Kidney (tissue), 14 donors: ENCODE measurements around the gene NSF. TPM values are rescaled to one million over a fixed set of nuclear protein-coding genes. Genes with fewer than 3 reads are reported as not detected.

Source experiments
- DNase-seq, 5 donors: peaks; one replicate each; pipeline ENCODE4 v3.0.0-alpha.2; 2013 to 2020
- FAIRE-seq: peaks from 2 replicates; lab custom pipeline; 2012; peaks lifted over from hg19 to GRCh38; lab: Jason Lieb, UNC
- H3K27ac ChIP-seq, 2 donors: one replicate each; pipeline ENCODE4 v1.7.0; 2013; ENCODE audit warnings: low read depth in 2 of 2, low read length in 2 of 2, inconsistent platforms in 1 of 2
- H3K27me3 ChIP-seq: one replicate; pipeline ENCODE4 v1.7.1; 2013; ENCODE audit warnings: low read length, inconsistent platforms; ENCODE audit not compliant: control insufficient read depth, insufficient read depth
- H3K36me3 ChIP-seq, 3 donors: one replicate each; pipeline versions ENCODE4 v1.7.0 to v1.7.1; 2013; ENCODE audit warnings: low read length in 3 of 3, control low read depth in 1 of 3, inconsistent platforms in 1 of 3; ENCODE audit not compliant: insufficient read depth in 3 of 3, control insufficient read depth in 2 of 3
- H3K4me1 ChIP-seq, 3 donors: one replicate each; pipeline versions ENCODE4 v1.7.0 to v1.7.1; 2013; ENCODE audit warnings: low read length in 3 of 3, inconsistent platforms in 1 of 3, low read depth in 1 of 3; ENCODE audit not compliant: control insufficient read depth in 2 of 3, insufficient read depth in 2 of 3
- H3K4me3 ChIP-seq, 3 donors: one replicate each; pipeline versions ENCODE4 v1.7.0 to v1.8.1; 2013; ENCODE audit warnings: low read length in 3 of 3, control low read depth in 1 of 3, inconsistent platforms in 1 of 3
- H3K9ac ChIP-seq, 3 donors: one replicate each; pipeline versions ENCODE4 v1.7.0 to v1.7.1; 2013; ENCODE audit warnings: low read length in 3 of 3, control low read depth in 1 of 3, inconsistent platforms in 1 of 3
- H3K9me3 ChIP-seq, 3 donors: one replicate each; pipeline versions ENCODE4 v1.7.0 to v1.7.1; 2013; ENCODE audit warnings: low read length in 3 of 3, control low read depth in 1 of 3, inconsistent platforms in 1 of 3; ENCODE audit not compliant: control insufficient read depth in 2 of 3, insufficient read depth in 1 of 3
- intact Hi-C: fragments of 100-400 bp; cut with DNase I; formaldehyde crosslinking; loops from one replicate; pipeline ENCODE4 v1.11.1; 2022
- polyA plus RNA-seq: library from polyadenylated mRNA; stranded (reverse); fragments of 350-450 nt; fragmentation: Illumina TruSeq; extraction: RNeasy Lipid Tissue Mini Kit (QIAGEN cat#74804); gene quantifications from one replicate; pipeline ENCODE4 v1.2.3, GENCODE V29; 2014; ENCODE audit warnings: low read depth, low replicate concordance; ENCODE audit not compliant: insufficient read depth
- total RNA-seq: library from RNA; stranded (reverse); fragmentation: NEBNext Ultra II Directional; extraction: Animal tissue kit (Norgen Biotek cat#: 25700); gene quantifications from one replicate; pipeline ENCODE4 v1.2.1, GENCODE V29; 2021
- TF ChIP-seq, protein P1 (sequence below): IDR thresholded peaks from 3 replicates; pipeline ENCODE4 v1.5.1; 2012; ENCODE audit warnings: mild to moderate bottlenecking, moderate library complexity, borderline replicate concordance; ENCODE audit not compliant: insufficient read depth; ENCODE audit errors: extremely low read depth
- donor health status: control.
- donor health status: control.
- donor health status: control.
- donor health status: control.
- donor health status: control.
- donor health status: DM: yes; HTN: yes; CAD: no.
- donor health status: Normal renal cell carcinoma (clear cell type).

Gene NSF
- total and polyA plus RNA-seq, 2 donors from 2014 or later = 14.2 to 52.4 TPM

DNA sequence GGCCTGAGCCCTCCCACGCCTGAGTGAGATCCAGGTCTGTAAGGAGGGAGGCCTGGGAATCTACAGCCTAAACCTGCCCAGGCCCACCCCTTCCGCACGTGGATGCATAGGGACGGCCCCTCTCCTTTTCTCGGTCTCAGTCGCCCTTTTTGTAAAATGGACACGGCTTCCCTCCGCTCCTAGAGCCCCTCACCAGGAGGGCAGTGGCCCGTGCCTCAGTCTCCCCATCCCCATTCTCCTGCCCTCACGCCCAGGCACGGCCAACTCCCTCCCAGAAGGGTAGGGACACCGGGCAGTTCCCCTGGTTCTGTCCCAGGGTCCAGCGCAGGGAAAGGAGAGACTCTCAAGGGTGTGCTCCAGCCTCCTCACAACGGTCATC lies 180.0 kb downstream of the NSF start:
- no peak for FAIRE-seq
- peaks cover 0 to 12% (median 0%) of the 10 kb centered on the region in 3 donors for H3K4me1 ChIP-seq
- TF ChIP-seq, protein P1, sequence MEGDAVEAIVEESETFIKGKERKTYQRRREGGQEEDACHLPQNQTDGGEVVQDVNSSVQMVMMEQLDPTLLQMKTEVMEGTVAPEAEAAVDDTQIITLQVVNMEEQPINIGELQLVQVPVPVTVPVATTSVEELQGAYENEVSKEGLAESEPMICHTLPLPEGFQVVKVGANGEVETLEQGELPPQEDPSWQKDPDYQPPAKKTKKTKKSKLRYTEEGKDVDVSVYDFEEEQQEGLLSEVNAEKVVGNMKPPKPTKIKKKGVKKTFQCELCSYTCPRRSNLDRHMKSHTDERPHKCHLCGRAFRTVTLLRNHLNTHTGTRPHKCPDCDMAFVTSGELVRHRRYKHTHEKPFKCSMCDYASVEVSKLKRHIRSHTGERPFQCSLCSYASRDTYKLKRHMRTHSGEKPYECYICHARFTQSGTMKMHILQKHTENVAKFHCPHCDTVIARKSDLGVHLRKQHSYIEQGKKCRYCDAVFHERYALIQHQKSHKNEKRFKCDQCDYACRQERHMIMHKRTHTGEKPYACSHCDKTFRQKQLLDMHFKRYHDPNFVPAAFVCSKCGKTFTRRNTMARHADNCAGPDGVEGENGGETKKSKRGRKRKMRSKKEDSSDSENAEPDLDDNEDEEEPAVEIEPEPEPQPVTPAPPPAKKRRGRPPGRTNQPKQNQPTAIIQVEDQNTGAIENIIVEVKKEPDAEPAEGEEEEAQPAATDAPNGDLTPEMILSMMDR = no peak
- intact Hi-C loops = no loop called here
- no peaks in the 10 kb centered on the region for H3K36me3 ChIP-seq
- H3K4me3 ChIP-seq = peak overlapping the region in 2 of 3 donors; percentile 28 to 44
- no peak overlapping the region for H3K9ac ChIP-seq
- DNase-seq = peak in 1 of 5 donors; percentile 51
- no peaks in the 10 kb centered on the region for H3K9me3 ChIP-seq
- H3K27me3 ChIP-seq = no peaks in the 10 kb centered on the region
- H3K27ac ChIP-seq = no peak overlapping the region

DNA sequence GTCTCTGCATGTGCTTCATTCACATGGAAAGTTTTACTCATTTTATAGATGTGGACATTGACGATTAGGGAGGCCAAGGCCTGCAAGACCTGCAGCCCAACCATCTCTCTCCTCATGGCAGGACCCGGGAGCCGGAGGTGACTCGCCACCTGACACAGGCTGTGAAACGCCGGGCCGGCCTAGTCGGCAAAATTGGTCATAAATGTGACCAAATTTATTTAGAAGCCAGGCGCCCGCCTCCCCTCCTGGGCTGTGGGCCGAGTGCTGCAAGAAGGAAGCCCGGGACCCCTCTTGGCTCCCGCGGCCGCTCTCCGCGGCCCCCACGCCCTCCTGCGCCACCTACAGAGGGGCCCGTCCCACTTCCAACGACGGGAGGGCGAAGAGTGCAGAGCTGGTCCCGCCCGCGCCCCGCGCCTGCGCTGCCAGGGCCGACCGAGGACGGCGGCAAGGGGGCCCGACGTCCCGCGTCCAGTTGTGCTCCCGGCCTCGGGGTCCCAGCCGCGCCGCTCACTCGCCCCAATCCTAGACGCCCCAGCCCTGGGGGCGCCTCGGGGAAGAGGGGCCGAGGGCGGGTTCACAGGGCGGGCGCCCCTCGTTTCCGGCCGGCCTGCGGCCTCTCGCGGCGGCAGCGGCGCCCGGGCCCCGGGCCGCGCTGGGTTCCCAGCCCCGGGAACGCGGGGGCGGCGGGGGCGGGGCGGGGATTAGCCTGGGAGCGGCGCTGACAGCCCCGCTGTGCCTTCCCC lies 180.5 kb downstream of the NSF start:
- no peaks in the 10 kb centered on the region for H3K27me3 ChIP-seq
- TF ChIP-seq, protein P1 = no peak
- intact Hi-C loops = no loop called here
- peak overlapping the region in 2 of 3 donors; percentile 28 to 44 for H3K4me3 ChIP-seq
- peak; percentile 51 to 79 (median 73) for DNase-seq
- FAIRE-seq = no peak
- no peaks in the 10 kb centered on the region for H3K9me3 ChIP-seq
- no peak overlapping the region for H3K27ac ChIP-seq
- H3K36me3 ChIP-seq = no peaks in the 10 kb centered on the region
- H3K4me1 ChIP-seq = peaks cover 0 to 11% (median 0%) of the 10 kb centered on the region in 3 donors
- no peak overlapping the region for H3K9ac ChIP-seq

DNA sequence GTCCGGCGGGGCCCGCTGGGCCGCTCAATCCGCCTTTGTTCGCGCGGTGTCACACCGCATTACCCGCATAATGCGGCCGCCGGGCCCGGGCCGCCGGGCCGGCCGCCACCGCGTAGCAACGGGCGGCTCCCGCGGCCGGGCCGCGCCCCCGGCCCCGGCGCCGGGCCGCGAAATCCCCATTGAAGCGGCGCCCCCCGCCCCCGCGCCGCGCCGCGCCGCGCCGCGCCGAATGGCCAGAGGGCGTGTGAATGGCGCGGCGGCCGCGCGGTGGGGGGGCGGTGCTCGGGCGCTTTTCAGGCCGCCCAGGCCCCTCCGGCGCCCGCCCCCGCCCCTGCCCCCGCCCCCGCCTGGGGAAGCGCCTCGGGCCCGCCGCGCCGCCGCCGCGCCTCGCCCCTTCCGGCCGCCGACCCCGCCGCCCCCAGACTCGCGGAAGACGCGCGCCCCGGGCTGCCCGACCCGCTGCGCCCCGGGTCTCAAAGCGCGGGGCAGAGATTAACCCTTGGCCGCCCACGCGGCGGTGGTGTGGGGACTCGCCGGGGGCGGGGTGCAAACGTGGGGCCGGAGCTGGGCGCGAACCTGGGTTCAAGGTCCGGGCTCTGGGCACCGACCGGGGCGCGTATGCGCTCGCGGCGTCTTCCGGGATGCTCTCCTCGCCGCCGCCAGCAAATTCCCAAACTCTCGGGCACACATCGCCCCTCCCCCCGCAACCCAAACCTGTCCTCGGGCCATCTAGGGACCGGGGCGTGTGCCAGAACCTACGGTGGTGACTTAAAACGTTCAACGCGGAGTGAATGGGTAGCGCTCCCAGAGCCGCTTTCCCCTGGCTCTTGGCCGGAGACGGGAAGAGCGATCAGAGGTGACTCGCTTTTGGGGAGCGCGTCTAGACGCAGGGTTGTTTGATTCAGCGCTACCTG lies 181.3 kb downstream of the NSF start:
- no peak overlapping the region for H3K27ac ChIP-seq

More for the DNA sequence above, 181.3 kb downstream of the NSF start:
- no peak overlapping the region for H3K9ac ChIP-seq
- peak overlapping the region in 2 of 3 donors; percentile 32 to 41 for H3K4me3 ChIP-seq
- TF ChIP-seq, protein P1 = no peak
- no peaks in the 10 kb centered on the region for H3K9me3 ChIP-seq
- FAIRE-seq = no peak
- peak in 3 of 5 donors; percentile 52 to 68 (median 67) for DNase-seq
- no peaks in the 10 kb centered on the region for H3K36me3 ChIP-seq
- intact Hi-C loops = no loop called here
- H3K27me3 ChIP-seq = no peaks in the 10 kb centered on the region
- H3K4me1 ChIP-seq = peaks cover 0 to 11% (median 0%) of the 10 kb centered on the region in 3 donors
